D721Med (cell line): ENCODE measurements around the gene CEP85L.

Experiments
- DNase-seq: peaks from one replicate; pipeline ENCODE4 v3.0.0; 2011; ENCODE audit warnings: low spot score; ENCODE audit not compliant: insufficient read length
- FAIRE-seq: peaks from 2 replicates; lab custom pipeline; 2011; peaks lifted over from hg19 to GRCh38; lab: Jason Lieb, UNC
- CTCF ChIP-seq: IDR thresholded peaks from 2 replicates; pipeline ENCODE4 v1.5.1; 2012; ENCODE audit warnings: mild to moderate bottlenecking, control low read depth; ENCODE audit not compliant: insufficient read depth; ENCODE audit errors: missing control alignments

The CEP85L gene

GRCh38 chr6:118606858-118607257, 44.5 kb downstream of the CEP85L start:
- FAIRE-seq = no peak
- DNase-seq = no peak
- no peak for TF ChIP-seq CTCF

DNA sequence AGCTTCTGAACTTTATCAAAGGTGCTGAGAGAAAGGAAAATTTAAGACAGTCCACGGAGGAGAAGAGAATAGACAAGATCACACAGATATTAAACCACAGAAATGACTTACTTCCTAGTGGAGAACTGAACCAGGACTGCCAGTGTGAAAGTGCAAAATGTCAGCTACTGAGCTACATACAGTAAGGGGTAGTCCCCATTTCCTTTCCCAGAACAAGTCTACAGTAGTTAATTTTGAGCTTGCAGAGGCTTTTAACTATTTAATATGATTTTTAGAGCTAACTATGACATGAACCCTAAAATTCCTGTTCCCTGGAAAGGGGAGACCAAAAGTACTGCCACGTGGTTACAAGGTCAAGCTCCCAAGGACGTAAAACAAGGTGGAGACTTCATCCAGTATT, 45.1 kb downstream of the CEP85L start:
- FAIRE-seq (no peak), DNase-seq (no peak)
- no peak for TF ChIP-seq CTCF

DNA sequence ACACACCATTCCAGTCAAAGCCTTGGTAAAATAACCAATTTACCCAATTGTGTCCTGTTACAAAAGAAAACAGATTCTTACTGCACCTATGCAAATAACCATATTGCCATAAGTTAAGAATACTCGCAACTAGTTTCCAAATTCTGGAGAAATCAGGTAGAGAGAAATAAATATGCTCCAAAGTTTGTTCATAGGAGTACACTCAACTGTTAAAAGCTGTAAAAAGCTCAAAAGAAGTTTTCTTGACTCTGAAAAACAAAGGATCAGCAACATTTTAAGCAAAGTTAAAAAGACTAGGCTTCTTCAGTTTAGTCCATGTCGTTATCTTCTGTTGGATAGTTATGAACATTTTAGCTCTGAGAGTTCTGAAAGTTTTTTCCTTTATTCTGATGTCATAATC, 48.0 kb downstream of the CEP85L start:
- no peak for FAIRE-seq

DNA sequence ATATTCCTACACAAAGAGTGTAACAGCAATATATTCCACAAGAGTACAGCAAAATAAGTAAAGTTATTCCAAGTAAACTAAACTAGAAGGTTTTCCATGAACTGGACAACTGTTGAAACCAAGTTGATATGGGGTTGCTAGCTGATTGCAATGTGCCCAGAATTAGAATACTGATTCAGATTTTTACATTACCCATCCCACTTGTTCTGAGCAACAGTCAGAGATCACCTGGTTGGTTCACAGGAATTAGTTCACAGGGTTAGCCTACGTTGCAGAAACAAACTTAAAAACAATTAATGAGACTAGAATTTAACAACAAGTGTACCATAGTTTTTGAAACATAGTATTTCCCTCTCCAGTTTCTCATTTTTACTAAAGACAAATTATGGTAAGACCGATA, 49.1 kb downstream of the CEP85L start:
- FAIRE-seq = no peak
- no peak for TF ChIP-seq CTCF
- DNase-seq = no peak

More for the DNA sequence above, 48.0 kb downstream of the CEP85L start:
- TF ChIP-seq CTCF = no peak
- no peak for DNase-seq

- no peak for FAIRE-seq
Measured at GRCh38 chr6:118598324-118598723, 53.1 kb downstream of the CEP85L start.

GRCh38 chr6:118597636-118598035, 53.8 kb downstream of the CEP85L start:
- no peak for FAIRE-seq
- no peak for TF ChIP-seq CTCF
- no peak for DNase-seq

More at GRCh38 chr6:118598324-118598723, 53.1 kb downstream of the CEP85L start:
- DNase-seq = no peak
- TF ChIP-seq CTCF = no peak

- no peak for TF ChIP-seq CTCF
- FAIRE-seq = no peak
- DNase-seq = no peak
Measured at GRCh38 chr6:118596774-118597320, 54.5 kb downstream of the CEP85L start.
